ENCODE results near the gene TMEM132A. TPM values are rescaled to one million over a fixed set of nuclear protein-coding genes. Genes with fewer than 3 reads are reported as not detected.

TMEM132A gene
- total RNA-seq, 1 donor from 2014 or later, result 6.5 TPM

- no peak for DNase-seq
- no peak for ATAC-seq (ENCODE audit: poor library complexity)
- intact Hi-C loops (cut with DNase I), result no loop called here
These were observed 22.5 kb downstream of the TMEM132A start for GRCh38 chr11:60946601-60947264.

DNA sequence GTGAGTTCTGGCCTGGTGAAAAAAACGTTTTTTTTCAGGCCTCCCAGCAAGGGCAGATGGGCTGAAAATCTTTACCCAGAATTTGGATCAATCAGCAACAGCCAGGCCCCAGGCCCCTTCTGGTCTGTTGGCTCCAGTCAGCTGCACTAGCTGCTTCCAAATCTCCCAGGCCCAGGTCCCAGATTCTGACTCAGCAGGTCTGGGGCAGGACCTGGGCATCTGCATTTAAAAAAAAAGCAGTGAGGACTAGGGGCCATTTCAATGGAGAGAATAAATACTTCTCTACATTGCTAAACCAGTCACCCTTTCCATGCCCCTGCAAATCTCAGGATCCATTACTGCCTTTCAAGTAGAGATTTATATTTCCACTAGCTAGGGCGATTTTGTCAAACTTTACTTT is 23.4 kb downstream of the TMEM132A start:
- intact Hi-C loops (cut with DNase I), result no loop called here
- DNase-seq (no peak), ATAC-seq (ENCODE audit: poor library complexity) (no peak)

DNA sequence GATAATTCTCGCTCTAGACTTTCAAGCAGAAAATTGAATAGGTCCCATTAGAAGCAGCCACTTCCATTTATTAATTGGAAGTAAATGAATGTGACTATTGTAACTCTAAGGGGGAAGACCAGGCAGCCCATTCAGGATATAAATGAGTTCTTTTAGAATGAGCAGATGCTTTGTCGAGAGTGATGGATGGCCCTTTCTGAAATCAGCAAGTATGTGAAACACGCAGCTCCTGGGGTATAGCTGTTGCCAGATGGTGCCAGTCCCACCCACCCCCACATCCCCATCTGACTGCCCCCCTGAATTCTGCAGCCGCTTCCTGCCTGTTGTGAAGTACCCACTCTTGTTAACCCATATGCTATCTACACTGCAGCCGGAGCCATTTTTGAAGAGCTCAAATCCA is 24.0 kb downstream of the TMEM132A start:
- DNase-seq (no peak), ATAC-seq (ENCODE audit: poor library complexity) (no peak)
- intact Hi-C loops (cut with DNase I), result no loop called here

DNA sequence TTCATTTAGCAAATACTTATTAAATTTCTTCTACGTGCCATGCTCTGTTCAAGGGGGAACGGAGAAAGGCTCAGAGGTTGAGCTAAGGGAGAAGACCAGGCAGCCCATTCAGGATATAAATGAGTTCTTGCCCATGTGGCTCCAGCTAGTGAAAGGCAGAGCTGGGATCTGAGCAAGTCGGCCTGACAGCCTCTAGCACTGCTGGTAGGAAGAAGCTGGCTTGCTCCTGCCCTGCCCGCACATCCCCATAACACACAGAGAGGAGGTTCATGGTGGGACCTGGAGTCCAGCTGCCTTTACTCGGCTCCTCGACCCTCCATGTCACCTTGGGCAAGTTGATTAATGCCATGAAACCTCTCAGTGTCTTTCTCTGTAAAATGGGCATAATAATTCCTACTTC is 25.8 kb downstream of the TMEM132A start:
- ATAC-seq (ENCODE audit: poor library complexity) (no peak), DNase-seq (no peak)
- intact Hi-C loops (cut with DNase I), result no loop called here

DNA sequence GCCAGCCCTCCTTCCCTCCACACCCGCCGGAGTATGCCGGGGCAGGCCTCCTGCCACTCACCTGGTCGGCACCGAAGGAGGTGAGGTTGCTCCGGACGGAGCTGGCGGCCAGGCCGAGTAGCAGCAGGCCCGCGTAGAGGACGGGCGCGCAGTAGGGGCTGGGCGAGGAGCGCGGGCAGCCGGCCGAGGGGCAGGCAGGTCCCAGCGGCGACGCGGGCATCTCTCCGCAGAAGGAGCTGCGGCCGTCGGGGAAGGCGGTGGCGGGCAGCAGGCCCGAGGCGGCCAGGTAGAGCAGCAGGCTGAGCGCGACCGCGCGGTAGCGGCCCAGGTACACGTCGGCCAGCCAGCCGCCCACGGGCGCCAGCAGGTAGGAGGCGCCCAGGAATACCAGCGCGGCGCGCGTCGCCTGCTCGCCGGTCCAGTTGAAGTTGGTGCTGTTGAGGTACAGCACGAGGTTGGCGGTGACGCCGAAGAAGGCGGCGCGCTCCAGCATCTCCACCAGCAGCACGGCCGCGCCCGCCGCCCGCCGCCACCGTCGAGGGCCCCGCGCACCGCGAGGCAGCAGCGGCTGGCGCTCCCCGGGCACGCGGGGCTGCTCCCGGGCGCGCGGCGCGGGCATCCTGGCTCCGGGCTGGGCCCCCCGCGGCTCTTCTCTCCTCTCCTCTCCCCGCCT is 26.8 kb downstream of the TMEM132A start:
- intact Hi-C loops (cut with DNase I), result no loop called here
- ATAC-seq (ENCODE audit: poor library complexity), result peak; percentile 11
- DNase-seq, result peak; percentile 69

- ATAC-seq (ENCODE audit: poor library complexity), result peak; percentile 17
- no peak for DNase-seq
- intact Hi-C loops (cut with DNase I), result no loop called here
These were observed 27.3 kb downstream of the TMEM132A start for GRCh38 chr11:60951606-60951903.

DNA sequence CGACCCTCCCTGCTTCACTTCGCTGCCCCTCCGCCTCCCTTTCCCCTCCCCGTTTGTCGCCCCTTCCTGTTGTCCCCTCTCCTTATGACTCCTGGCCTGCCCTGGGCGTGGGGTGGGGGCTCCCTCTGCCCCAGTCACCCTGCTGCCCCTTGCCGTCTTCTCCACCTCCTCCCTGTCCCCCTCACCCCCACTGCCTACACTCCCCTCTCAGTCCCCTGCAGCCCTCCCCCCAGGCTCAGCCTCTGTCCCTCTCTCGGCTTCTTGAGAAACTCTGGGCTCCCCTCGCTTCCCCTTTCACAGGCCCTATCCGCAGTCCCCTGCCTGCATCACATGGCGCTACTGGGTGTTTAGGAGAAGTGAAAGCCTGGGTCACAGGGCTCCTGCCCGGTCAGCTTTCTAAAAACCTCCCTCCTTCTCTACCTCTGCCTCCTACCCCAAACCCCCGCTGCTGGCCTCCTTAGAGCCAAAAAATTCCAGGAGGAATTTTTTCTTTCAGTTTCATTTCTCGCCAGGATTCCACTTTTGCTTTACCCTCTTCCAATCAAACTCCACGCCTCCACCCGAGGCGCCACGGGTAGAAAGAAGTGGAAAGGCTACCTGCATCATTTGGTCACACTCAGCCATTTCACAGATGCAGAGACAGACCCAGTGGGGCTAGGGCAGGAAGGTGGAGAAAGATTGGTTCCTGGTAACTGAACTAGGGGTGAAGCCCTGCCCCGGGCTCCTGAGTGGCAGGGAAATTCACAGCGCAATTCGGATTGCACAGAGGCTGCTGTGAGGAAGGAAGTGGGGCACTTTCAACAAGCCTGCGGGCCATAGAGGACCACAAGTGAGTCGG is 27.9 kb downstream of the TMEM132A start, which contains the start of gene SLC15A3:
Gene SLC15A3 (minus strand): TSS at position 273 of the 838 bp plus-strand sequence. CDS start 625 bp downstream, outside the sequence.
- intact Hi-C loops (cut with DNase I), result no loop called here
- DNase-seq (peak; percentile 84), ATAC-seq (ENCODE audit: poor library complexity) (peak; percentile 82)

- intact Hi-C loops (cut with DNase I), result no loop called here
- DNase-seq (no peak), ATAC-seq (ENCODE audit: poor library complexity) (peak; percentile 20)
These were observed 28.5 kb downstream of the TMEM132A start for GRCh38 chr11:60952742-60953170.

DNA sequence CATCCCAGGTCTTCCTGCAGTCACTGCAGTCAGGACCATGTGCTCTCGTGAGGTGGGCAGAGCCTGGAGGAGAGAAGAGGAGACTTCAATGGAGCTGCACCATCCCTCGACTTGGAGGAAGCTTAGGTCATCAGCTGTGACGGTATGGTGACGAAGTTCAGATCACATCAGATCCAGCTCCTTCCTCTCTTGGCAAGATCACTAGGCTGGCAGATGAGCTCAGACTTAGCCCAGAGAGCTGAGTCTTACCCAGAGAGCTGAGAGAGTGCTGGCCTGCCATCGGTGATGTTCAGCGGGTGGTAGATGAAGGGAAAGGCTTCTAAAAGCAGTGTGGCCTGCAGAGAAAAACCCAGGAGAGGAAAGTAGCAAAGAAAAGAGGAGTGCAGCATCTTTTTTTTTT is 29.5 kb downstream of the TMEM132A start:
- ATAC-seq (ENCODE audit: poor library complexity) (no peak), DNase-seq (no peak)
- intact Hi-C loops (cut with DNase I), result no loop called here

GRCh38 chr11:60954421-60954820 is 30.2 kb downstream of the TMEM132A start:
- DNase-seq (no peak), ATAC-seq (ENCODE audit: poor library complexity) (no peak)
- intact Hi-C loops (cut with DNase I), result no loop called here

DNA sequence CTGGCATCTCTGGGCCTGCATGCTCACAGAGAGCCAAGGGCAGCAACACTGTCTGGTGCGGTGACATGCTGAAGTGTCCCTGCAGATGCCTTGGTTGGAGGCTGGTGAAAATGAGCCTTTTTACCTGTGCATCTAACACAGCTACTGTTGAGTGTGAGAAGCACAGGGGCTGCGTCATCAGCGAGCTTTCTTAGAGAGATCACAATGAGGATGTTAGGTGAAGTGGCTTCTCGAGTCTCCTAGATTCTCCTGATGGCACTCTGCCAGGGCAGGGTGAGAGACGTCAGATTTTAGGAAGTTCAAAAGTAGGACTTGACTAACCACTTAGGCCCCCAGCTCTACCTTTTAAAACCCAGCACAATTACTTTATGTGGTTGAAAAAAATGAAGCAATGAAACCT is 31.3 kb downstream of the TMEM132A start:
- intact Hi-C loops (cut with DNase I), result no loop called here
- ATAC-seq (ENCODE audit: poor library complexity), result no peak
- no peak for DNase-seq

DNA sequence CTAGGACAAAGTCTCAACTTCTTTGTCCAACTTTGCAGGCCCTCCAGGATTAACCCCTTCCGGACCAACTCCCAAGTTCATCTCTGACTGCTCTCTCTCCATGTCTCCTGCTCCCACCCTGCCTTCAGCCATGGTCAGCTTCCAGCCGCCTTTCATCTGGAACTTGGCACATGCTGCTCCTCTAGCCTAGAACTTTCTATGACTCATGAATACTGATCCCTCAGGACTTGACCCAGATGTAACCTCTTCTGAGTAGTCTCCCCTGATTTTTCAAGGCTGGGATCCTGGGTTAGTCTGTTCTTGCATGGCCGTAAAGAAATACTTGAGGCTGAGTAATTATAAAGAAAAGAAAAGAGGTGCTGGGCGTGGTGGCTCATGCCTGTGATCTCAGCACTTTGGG is 32.9 kb downstream of the TMEM132A start:
- intact Hi-C loops (cut with DNase I), result no loop called here
- no peak for DNase-seq
- ATAC-seq (ENCODE audit: poor library complexity), result no peak

DNA sequence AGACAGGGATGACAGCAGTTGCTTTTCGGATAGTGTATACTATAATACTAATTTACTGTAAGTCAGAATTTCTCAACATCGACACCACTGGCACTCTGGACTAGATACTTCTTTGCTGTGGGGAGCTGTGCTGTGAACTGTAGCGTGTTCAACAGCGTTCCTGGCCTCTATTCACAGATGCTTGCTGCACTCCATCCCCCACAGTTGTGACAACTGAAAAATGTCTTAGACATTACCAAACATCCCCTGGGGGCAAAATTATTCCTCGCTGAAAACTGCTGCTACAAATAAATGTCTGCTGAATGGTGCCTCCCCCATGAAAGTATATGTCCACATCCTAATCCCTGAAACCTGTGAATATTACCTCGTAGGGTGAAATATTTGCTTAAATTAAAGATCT is 35.2 kb downstream of the TMEM132A start:
- ATAC-seq (ENCODE audit: poor library complexity), result no peak

DNA sequence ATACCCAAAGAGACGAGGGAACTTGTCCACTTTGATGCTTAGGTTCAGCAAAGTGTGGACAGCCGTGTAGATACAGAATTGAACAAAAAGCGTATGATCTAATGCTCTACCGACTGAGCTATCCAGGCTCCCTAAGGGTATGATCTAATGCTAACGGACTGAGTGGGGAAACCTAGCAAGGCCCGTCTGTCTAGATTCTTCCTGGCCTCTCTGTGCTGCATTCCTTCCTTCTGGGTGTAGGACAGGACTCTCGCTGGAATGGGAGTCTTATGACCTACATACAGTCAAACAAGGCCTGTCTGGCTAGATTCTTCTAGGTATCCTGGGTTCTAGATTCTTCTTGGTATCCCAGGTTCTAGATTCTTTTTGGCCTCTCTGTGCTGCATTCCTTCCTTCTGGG is 36.1 kb downstream of the TMEM132A start:
- intact Hi-C loops (cut with DNase I), result no loop called here
- no peak for ATAC-seq (ENCODE audit: poor library complexity)
- no peak for DNase-seq

More for the DNA sequence above, 35.2 kb downstream of the TMEM132A start:
- no peak for DNase-seq
- intact Hi-C loops (cut with DNase I), result no loop called here

GRCh38 chr11:60964801-60965200 is 40.5 kb downstream of the TMEM132A start:
- ATAC-seq (ENCODE audit: poor library complexity) (no peak), DNase-seq (no peak)
- intact Hi-C loops (cut with DNase I), result no loop called here

GRCh38 chr11:60966890-60967289 is 42.6 kb downstream of the TMEM132A start:
- intact Hi-C loops (cut with DNase I), result no loop called here
- ATAC-seq (ENCODE audit: poor library complexity), result no peak
- no peak for DNase-seq

- ATAC-seq (ENCODE audit: poor library complexity) (no peak), DNase-seq (no peak)
- intact Hi-C loops (cut with DNase I), result no loop called here
These were observed 44.0 kb downstream of the TMEM132A start for GRCh38 chr11:60968223-60968622.

DNA sequence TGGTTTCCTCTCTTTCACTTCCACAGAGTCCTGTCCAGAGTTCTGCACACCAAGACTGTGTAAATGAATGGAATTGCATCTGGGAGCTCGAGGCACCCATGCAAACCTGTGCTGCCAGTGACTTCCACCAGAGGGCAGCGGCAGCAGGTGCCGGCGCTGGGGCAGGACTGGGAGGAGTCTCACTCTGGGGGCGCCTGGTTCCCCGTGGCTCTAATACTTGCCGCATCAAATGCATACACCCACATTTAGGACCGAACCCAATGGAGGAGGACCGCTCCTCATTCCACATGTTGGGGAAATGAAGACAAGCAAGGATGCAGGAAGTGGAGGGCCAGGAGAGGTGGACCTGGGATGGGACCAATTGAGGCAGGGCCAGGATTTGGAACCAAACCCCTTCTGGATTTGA is 46.1 kb downstream of the TMEM132A start:
- intact Hi-C loops (cut with DNase I), result no loop called here
- ATAC-seq (ENCODE audit: poor library complexity) (peak; percentile 80), DNase-seq (peak; percentile 77)

- DNase-seq, result no peak
- no peak for ATAC-seq (ENCODE audit: poor library complexity)
- intact Hi-C loops (cut with DNase I), result no loop called here
These were observed 46.6 kb downstream of the TMEM132A start for GRCh38 chr11:60970890-60971289.

DNA sequence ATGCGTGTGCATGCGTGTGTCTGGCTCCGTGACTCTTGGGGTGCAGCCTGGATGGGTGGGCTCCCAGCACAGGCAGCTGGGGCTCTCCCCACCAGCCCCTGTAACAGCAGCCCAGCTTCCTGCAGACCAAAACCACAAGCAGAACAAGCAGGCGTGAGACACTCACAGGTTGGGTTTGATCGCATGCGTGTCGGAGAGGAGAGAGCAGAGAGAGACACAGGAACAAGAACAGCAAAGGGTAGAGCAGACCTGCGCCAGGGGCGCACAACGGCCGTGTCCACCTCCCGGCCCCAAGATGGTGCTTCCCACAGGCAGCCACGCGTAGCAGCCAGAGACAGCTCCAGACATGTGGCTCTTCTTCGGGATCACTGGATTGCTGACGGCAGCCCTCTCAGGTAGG is 47.3 kb downstream of the TMEM132A start, which contains the start of gene CD6:
Gene CD6 (plus strand): TSS at position 161 of the 400 bp plus-strand sequence. CDS start 186 bp downstream, at position 347.
- ATAC-seq (ENCODE audit: poor library complexity) (no peak), DNase-seq (no peak)
- intact Hi-C loops (cut with DNase I), result no loop called here
